ENCODE results near the gene ASAP3. TPM values are rescaled to one million over a fixed set of nuclear protein-coding genes. Genes with fewer than 3 reads are reported as not detected.

The ASAP3 gene
- total and polyA plus RNA-seq, 2 donors (not counting 3 experiments of a cell fraction or from before 2014, with no cell fraction given) = 12.5 to 14.2 TPM

- H2AFZ ChIP-seq (ENCODE audit: low read depth, low read length) = no peak overlapping the region
- FAIRE-seq (no peak), DNase-seq (ENCODE audit: low read depth, low spot score) (no peak)
- H3K4me1 ChIP-seq (ENCODE audit: control insufficient read depth, extremely low read depth, insufficient read depth, low read length) = peaks cover 7% of the 10 kb centered on the region
- no peaks in the 10 kb centered on the region for H3K9me1 ChIP-seq (replicated peaks; ENCODE audit: control insufficient read depth, extremely low read depth, insufficient read depth, low read length)
- peaks cover 0 to 3% of the 10 kb centered on the region in 2 experiments for H3K36me3 ChIP-seq (ENCODE audit: control insufficient read depth in 2 of 2, extremely low read depth in 1 of 2, insufficient read depth in 2 of 2, low read length in 2 of 2)
- CTCF ChIA-PET = interaction anchor here (1.4 kb wide), 1 partner anchor 70 kb away, joined by 4 read pairs; no protein-coding TSS in a partner anchor
- no TSS peak for BruUV-seq (replicated peaks)
- H3K9me3 ChIP-seq (replicated peaks; ENCODE audit: control insufficient read depth, insufficient read depth, low read length) = no peaks in the 10 kb centered on the region
- no peaks in the 10 kb centered on the region for H4K20me1 ChIP-seq (replicated peaks; ENCODE audit: control insufficient read depth, extremely low read depth, insufficient read depth, low read length)
- TF ChIP-seq POLR2AphosphoS5 (IDR thresholded peaks at IDR 0.05; ENCODE audit: insufficient read depth, low read depth, low read length) = no peak
- peaks cover 0 to 10% of the 10 kb centered on the region in 2 experiments for H3K27me3 ChIP-seq (ENCODE audit: control insufficient read depth in 2 of 2, insufficient read depth in 2 of 2, low read length in 2 of 2)
- dilution Hi-C loops (cut with MboI; ENCODE audit: extremely low pct_ligation_motif_present, low sequenced_read_pairs) (no loop called here), intact Hi-C loops (cut with micrococcal nuclease) (no loop called here)
- H3K27ac ChIP-seq (ENCODE audit: insufficient read depth, low read depth, low read length) = no peak overlapping the region
- no peak overlapping the region for H3K4me3 ChIP-seq (replicated peaks in 1 of 3; ENCODE audit: insufficient read depth in 1 of 3, low read depth in 1 of 3, low read length in 3 of 3)
- no peaks in the 10 kb centered on the region for H3K79me2 ChIP-seq (ENCODE audit: control insufficient read depth, insufficient read depth, low read length)
- POLR2A ChIA-PET = no interaction called here
- no peak overlapping the region for H3K4me2 ChIP-seq (ENCODE audit: insufficient read depth, low read length)
- H3K9ac ChIP-seq (replicated peaks; ENCODE audit: extremely low read depth, insufficient read depth, low read length) = no peak overlapping the region
These were observed 56.4 kb downstream of the ASAP3 start for GRCh38 chr1:23427550-23427949.

GRCh38 chr1:23426828-23427227, 57.2 kb downstream of the ASAP3 start:
- no peak overlapping the region for H3K27ac ChIP-seq (ENCODE audit: insufficient read depth, low read depth, low read length)
- CTCF ChIA-PET = interaction anchor here (0.9 to 1.4 kb wide), 2 partner anchors 15 to 70 kb away, joined by 3 to 4 read pairs; no protein-coding TSS in a partner anchor
- dilution Hi-C loops (cut with MboI; ENCODE audit: extremely low pct_ligation_motif_present, low sequenced_read_pairs) = no loop called here
- H3K36me3 ChIP-seq (ENCODE audit: control insufficient read depth in 2 of 2, extremely low read depth in 1 of 2, insufficient read depth in 2 of 2, low read length in 2 of 2) = peaks cover 0 to 3% of the 10 kb centered on the region in 2 experiments
- H3K9me3 ChIP-seq (replicated peaks; ENCODE audit: control insufficient read depth, insufficient read depth, low read length) = no peaks in the 10 kb centered on the region
- POLR2A ChIA-PET = no interaction called here
- no peak overlapping the region for H3K4me3 ChIP-seq (replicated peaks in 1 of 3; ENCODE audit: insufficient read depth in 1 of 3, low read depth in 1 of 3, low read length in 3 of 3)
- intact Hi-C loops (cut with micrococcal nuclease) = no loop called here
- no TSS peak for BruUV-seq (replicated peaks)
- no peaks in the 10 kb centered on the region for H3K9me1 ChIP-seq (replicated peaks; ENCODE audit: control insufficient read depth, extremely low read depth, insufficient read depth, low read length)
- no peak overlapping the region for H2AFZ ChIP-seq (ENCODE audit: low read depth, low read length)
- no peaks in the 10 kb centered on the region for H4K20me1 ChIP-seq (replicated peaks; ENCODE audit: control insufficient read depth, extremely low read depth, insufficient read depth, low read length)
- no peaks in the 10 kb centered on the region for H3K79me2 ChIP-seq (ENCODE audit: control insufficient read depth, insufficient read depth, low read length)
- FAIRE-seq = no peak
- peaks cover 12% of the 10 kb centered on the region for H3K4me1 ChIP-seq (ENCODE audit: control insufficient read depth, extremely low read depth, insufficient read depth, low read length)
- H3K27me3 ChIP-seq (ENCODE audit: control insufficient read depth in 2 of 2, insufficient read depth in 2 of 2, low read length in 2 of 2) = peaks cover 0 to 10% of the 10 kb centered on the region in 2 experiments
- TF ChIP-seq FOS (IDR thresholded peaks at IDR 0.05; ENCODE audit: borderline replicate concordance, insufficient read depth, low read length) = no peak
- TF ChIP-seq MYC (IDR thresholded peaks at IDR 0.05; ENCODE audit: low read depth, low read length) = no peak
- no peak for TF ChIP-seq POLR2AphosphoS5 (IDR thresholded peaks at IDR 0.05; ENCODE audit: insufficient read depth, low read depth, low read length)
- TF ChIP-seq GATA2 (IDR thresholded peaks at IDR 0.05; ENCODE audit: insufficient read depth, insufficient read length, low read depth, low read length) = no peak
- no peak for TF ChIP-seq CTCF (IDR thresholded peaks at IDR 0.05; ENCODE audit: extremely low read depth in 1 of 2, insufficient read depth in 1 of 2, low read depth in 1 of 2, low read length in 2 of 2)
- no peak for TF ChIP-seq JUN (IDR thresholded peaks at IDR 0.05; ENCODE audit: borderline replicate concordance, insufficient read depth, insufficient read length, low read depth)
- no peak for TF ChIP-seq EZH2 (IDR thresholded peaks at IDR 0.05; ENCODE audit: borderline replicate concordance, low read depth, low read length, severe bottlenecking)
- no peak for TF ChIP-seq MAX (IDR thresholded peaks at IDR 0.05; ENCODE audit: insufficient read depth, insufficient read length)
- TF ChIP-seq POLR2A (IDR thresholded peaks at IDR 0.05; ENCODE audit: low read depth, low read length) = no peak
- H3K9ac ChIP-seq (replicated peaks; ENCODE audit: extremely low read depth, insufficient read depth, low read length) = no peak overlapping the region
- no peak overlapping the region for H3K4me2 ChIP-seq (ENCODE audit: insufficient read depth, low read length)
- no peak for DNase-seq (ENCODE audit: low read depth, low spot score)

Measured in endothelial cell of umbilical vein (primary cell).